ENCODE measurements around the gene DHX29.

The DHX29 gene

DNA sequence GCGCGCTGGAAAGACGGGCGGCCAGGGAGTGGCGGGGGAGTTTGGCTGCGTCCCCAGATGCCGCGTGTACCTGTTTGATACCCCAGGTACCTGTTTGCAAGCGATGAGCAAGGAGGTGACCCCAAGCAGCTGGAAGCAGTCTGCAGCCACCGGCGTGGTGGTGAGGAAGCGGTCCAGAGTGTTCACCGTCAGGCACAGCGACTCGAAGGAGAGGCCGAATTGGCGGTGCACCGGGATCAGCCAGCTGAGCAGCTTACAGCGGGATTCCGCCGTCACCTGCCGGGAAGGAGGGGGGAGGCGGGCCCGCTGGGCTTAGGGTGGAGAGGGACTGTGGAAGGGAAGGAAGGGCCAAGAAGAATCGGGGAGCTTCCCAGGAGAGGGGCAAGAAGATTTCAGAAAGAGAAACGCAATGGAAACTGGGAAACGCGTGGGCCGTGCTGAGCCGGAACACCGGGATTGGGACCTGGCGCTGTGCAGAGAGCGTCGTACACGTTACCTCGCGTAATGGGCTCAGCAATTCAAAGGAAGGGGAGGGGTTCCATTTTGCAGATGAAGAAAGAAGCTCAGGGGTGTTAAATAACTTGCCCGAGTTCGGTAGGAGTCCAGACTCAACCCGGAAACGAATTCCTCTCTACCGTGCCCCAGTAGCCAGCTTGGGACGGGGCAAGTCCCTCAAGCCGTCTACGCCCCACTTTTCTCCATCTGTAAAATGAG, 75.1 kb downstream of the DHX29 start (continued):
- TF ChIP-seq ZNF433 (tag by site-specific recombination; IDR thresholded peaks at IDR 0.05; ENCODE audit: low read depth) (no peak), ZNF354C (tag by site-specific recombination; IDR thresholded peaks at IDR 0.05; ENCODE audit: borderline replicate concordance, low read depth) (no peak), MEIS1 (CRISPR knock-in tag; IDR thresholded peaks at IDR 0.05; ENCODE audit: borderline replicate concordance) (no peak), ZNF214 (tag by site-specific recombination; IDR thresholded peaks at IDR 0.05; ENCODE audit: borderline replicate concordance) (no peak), ZNF202 (tag by site-specific recombination; IDR thresholded peaks at IDR 0.05; ENCODE audit: borderline replicate concordance) (no peak), ZBTB8A (tag by site-specific recombination; IDR thresholded peaks at IDR 0.05) (no peak), ZNF223 (tag by site-specific recombination; IDR thresholded peaks at IDR 0.05) (no peak), ZNF501 (tag by site-specific recombination; IDR thresholded peaks at IDR 0.05) (peak; percentile 46; the same call in 1 of the 2 replicates), ZNF544 (tag by site-specific recombination; IDR thresholded peaks at IDR 0.05) (no peak), ZNF791 (tag by site-specific recombination; IDR thresholded peaks at IDR 0.05) (no peak), ZBTB17 (tag by site-specific recombination; IDR thresholded peaks at IDR 0.05) (peak; percentile 78; the same call in 1 of the 2 replicates), ZNF623 (tag by site-specific recombination; IDR thresholded peaks at IDR 0.05) (no peak), ZNF48 (tag by site-specific recombination; IDR thresholded peaks at IDR 0.05) (no peak), SETDB1 (IDR thresholded peaks at IDR 0.05; ENCODE audit: insufficient read length, low read length) (no peak), ZNF670 (tag by site-specific recombination; IDR thresholded peaks at IDR 0.05; ENCODE audit: low read depth) (no peak), ZNF596 (tag by site-specific recombination; IDR thresholded peaks at IDR 0.05) (no peak), KLF10 (tag by site-specific recombination; IDR thresholded peaks at IDR 0.05) (0 out of 2 replicates have a peak, but pooled peaks have one; percentile 10), ZNF140 (tag by site-specific recombination; IDR thresholded peaks at IDR 0.05) (no peak), IKZF3 (tag by site-specific recombination; IDR thresholded peaks at IDR 0.05) (peak; percentile 53), BCL11A (tag by site-specific recombination; IDR thresholded peaks at IDR 0.05; ENCODE audit: low read depth) (no peak), ZBTB48 (tag by site-specific recombination; IDR thresholded peaks at IDR 0.05) (peak; percentile 12), ZNF404 (tag by site-specific recombination; IDR thresholded peaks at IDR 0.05) (no peak), YY2 (tag by site-specific recombination; IDR thresholded peaks at IDR 0.05) (no peak), ZEB2 (tag by site-specific recombination; IDR thresholded peaks at IDR 0.05) (peak; percentile 15; the same call in 1 of the 2 replicates), ZNF37A (tag by site-specific recombination; IDR thresholded peaks at IDR 0.05) (no peak), ZNF350 (tag by site-specific recombination; IDR thresholded peaks at IDR 0.05) (no peak), ZNF658 (tag by site-specific recombination; IDR thresholded peaks at IDR 0.05) (no peak), ZNF776 (tag by site-specific recombination; IDR thresholded peaks at IDR 0.05; ENCODE audit: borderline replicate concordance) (no peak), ZNF600 (tag by site-specific recombination; IDR thresholded peaks at IDR 0.05) (peak; percentile 63; the same call in 1 of the 2 replicates)
- TF ChIP-seq, protein P1, sequence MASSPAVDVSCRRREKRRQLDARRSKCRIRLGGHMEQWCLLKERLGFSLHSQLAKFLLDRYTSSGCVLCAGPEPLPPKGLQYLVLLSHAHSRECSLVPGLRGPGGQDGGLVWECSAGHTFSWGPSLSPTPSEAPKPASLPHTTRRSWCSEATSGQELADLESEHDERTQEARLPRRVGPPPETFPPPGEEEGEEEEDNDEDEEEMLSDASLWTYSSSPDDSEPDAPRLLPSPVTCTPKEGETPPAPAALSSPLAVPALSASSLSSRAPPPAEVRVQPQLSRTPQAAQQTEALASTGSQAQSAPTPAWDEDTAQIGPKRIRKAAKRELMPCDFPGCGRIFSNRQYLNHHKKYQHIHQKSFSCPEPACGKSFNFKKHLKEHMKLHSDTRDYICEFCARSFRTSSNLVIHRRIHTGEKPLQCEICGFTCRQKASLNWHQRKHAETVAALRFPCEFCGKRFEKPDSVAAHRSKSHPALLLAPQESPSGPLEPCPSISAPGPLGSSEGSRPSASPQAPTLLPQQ (tag by site-specific recombination; IDR thresholded peaks at IDR 0.05), result no peak
- TF ChIP-seq, protein P2, sequence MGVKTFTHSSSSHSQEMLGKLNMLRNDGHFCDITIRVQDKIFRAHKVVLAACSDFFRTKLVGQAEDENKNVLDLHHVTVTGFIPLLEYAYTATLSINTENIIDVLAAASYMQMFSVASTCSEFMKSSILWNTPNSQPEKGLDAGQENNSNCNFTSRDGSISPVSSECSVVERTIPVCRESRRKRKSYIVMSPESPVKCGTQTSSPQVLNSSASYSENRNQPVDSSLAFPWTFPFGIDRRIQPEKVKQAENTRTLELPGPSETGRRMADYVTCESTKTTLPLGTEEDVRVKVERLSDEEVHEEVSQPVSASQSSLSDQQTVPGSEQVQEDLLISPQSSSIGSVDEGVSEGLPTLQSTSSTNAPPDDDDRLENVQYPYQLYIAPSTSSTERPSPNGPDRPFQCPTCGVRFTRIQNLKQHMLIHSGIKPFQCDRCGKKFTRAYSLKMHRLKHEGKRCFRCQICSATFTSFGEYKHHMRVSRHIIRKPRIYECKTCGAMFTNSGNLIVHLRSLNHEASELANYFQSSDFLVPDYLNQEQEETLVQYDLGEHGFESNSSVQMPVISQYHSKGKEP (tag by site-specific recombination; IDR thresholded peaks at IDR 0.05), result no peak
- TF ChIP-seq, protein P3, sequence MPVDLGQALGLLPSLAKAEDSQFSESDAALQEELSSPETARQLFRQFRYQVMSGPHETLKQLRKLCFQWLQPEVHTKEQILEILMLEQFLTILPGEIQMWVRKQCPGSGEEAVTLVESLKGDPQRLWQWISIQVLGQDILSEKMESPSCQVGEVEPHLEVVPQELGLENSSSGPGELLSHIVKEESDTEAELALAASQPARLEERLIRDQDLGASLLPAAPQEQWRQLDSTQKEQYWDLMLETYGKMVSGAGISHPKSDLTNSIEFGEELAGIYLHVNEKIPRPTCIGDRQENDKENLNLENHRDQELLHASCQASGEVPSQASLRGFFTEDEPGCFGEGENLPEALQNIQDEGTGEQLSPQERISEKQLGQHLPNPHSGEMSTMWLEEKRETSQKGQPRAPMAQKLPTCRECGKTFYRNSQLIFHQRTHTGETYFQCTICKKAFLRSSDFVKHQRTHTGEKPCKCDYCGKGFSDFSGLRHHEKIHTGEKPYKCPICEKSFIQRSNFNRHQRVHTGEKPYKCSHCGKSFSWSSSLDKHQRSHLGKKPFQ (tag by site-specific recombination; IDR thresholded peaks at IDR 0.05), result no peak
- TF ChIP-seq, protein P4, sequence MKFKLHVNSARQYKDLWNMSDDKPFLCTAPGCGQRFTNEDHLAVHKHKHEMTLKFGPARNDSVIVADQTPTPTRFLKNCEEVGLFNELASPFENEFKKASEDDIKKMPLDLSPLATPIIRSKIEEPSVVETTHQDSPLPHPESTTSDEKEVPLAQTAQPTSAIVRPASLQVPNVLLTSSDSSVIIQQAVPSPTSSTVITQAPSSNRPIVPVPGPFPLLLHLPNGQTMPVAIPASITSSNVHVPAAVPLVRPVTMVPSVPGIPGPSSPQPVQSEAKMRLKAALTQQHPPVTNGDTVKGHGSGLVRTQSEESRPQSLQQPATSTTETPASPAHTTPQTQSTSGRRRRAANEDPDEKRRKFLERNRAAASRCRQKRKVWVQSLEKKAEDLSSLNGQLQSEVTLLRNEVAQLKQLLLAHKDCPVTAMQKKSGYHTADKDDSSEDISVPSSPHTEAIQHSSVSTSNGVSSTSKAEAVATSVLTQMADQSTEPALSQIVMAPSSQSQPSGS (tag by site-specific recombination; IDR thresholded peaks at IDR 0.05; ENCODE audit: low read depth), result no peak
- TF ChIP-seq, protein P5, sequence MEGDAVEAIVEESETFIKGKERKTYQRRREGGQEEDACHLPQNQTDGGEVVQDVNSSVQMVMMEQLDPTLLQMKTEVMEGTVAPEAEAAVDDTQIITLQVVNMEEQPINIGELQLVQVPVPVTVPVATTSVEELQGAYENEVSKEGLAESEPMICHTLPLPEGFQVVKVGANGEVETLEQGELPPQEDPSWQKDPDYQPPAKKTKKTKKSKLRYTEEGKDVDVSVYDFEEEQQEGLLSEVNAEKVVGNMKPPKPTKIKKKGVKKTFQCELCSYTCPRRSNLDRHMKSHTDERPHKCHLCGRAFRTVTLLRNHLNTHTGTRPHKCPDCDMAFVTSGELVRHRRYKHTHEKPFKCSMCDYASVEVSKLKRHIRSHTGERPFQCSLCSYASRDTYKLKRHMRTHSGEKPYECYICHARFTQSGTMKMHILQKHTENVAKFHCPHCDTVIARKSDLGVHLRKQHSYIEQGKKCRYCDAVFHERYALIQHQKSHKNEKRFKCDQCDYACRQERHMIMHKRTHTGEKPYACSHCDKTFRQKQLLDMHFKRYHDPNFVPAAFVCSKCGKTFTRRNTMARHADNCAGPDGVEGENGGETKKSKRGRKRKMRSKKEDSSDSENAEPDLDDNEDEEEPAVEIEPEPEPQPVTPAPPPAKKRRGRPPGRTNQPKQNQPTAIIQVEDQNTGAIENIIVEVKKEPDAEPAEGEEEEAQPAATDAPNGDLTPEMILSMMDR (tag by site-specific recombination; IDR thresholded peaks at IDR 0.05), result no peak

Data from HEK293 (cell line).